Liver (tissue), 9 donors: ENCODE results near the gene WDR3. TPM values are rescaled to one million over a fixed set of nuclear protein-coding genes. Genes with fewer than 3 reads are reported as not detected.

Source experiments
- DNase-seq: peaks from one replicate; pipeline ENCODE4 v3.0.0-alpha.2; 2017; ENCODE audit warnings: low spot score
- H3K27ac ChIP-seq, 2 donors: one replicate each; pipeline ENCODE4 v1.7.0; 2013; ENCODE audit warnings: inconsistent platforms in 2 of 2, low read length in 2 of 2, control low read depth in 1 of 2, low read depth in 1 of 2, mild to moderate bottlenecking in 1 of 2
- H3K27me3 ChIP-seq, 4 donors: one replicate each; pipeline versions ENCODE4 v1.6.1 to v1.7.0; 2013; ENCODE audit warnings: low read length in 3 of 4, inconsistent platforms in 1 of 4, mild to moderate bottlenecking in 1 of 4, moderate library complexity in 1 of 4; ENCODE audit not compliant: control insufficient read depth in 4 of 4, insufficient read depth in 4 of 4
- H3K36me3 ChIP-seq, 4 donors: one replicate each; pipeline versions ENCODE4 v1.6.1 to v1.7.0; 2013; ENCODE audit warnings: low read length in 3 of 4, mild to moderate bottlenecking in 3 of 4, low read depth in 1 of 4, moderate library complexity in 1 of 4; ENCODE audit not compliant: control insufficient read depth in 4 of 4, insufficient read depth in 3 of 4
- H3K4me1 ChIP-seq, 4 donors: one replicate each; pipeline versions ENCODE4 v1.6.1 to v1.7.0; 2013; ENCODE audit warnings: low read length in 3 of 4, mild to moderate bottlenecking in 3 of 4, moderate library complexity in 1 of 4; ENCODE audit not compliant: control insufficient read depth in 4 of 4, insufficient read depth in 4 of 4
- H3K4me3 ChIP-seq, 3 donors: one replicate each; pipeline versions ENCODE4 v1.6.1 to v1.7.0; 2013; ENCODE audit warnings: low read length in 3 of 3, control low read depth in 1 of 3, low read depth in 1 of 3, mild to moderate bottlenecking in 1 of 3
- H3K9ac ChIP-seq, 2 donors: one replicate each; pipeline ENCODE4 v1.7.0; 2013; ENCODE audit warnings: low read length in 2 of 2, mild to moderate bottlenecking in 2 of 2, moderate library complexity in 2 of 2, control low read depth in 1 of 2, low read depth in 1 of 2
- H3K9me3 ChIP-seq, 4 donors: one replicate each; pipeline versions ENCODE4 v1.6.1 to v1.7.0; 2013; ENCODE audit warnings: low read length in 3 of 4; ENCODE audit not compliant: control insufficient read depth in 4 of 4
- EGR1 ChIP-seq, 2 donors: IDR thresholded peaks; 2 replicates each; pipeline ENCODE4 v1.6.1; 2016 to 2018; ENCODE audit warnings: antibody characterized with exemption in 2 of 2, low read depth in 2 of 2
- FOXA1 ChIP-seq: IDR thresholded peaks from 2 replicates; pipeline ENCODE4 v1.6.1; 2016; ENCODE audit warnings: antibody characterized with exemption
- FOXA2 ChIP-seq: IDR thresholded peaks from 2 replicates; pipeline ENCODE4 v1.6.1; 2016; ENCODE audit warnings: antibody characterized with exemption
- GABPA ChIP-seq, 2 donors: IDR thresholded peaks in 1 of 2; conservative IDR thresholded peaks in 1 of 2; 2 replicates each; pipeline ENCODE4 v1.6.1; 2016; ENCODE audit warnings: antibody characterized with exemption in 2 of 2, mild to moderate bottlenecking in 1 of 2, moderate library complexity in 1 of 2
- HNF4A ChIP-seq, 2 donors: conservative IDR thresholded peaks; 2 replicates each; pipeline ENCODE4 v1.6.1; 2016; ENCODE audit warnings: antibody characterized with exemption in 2 of 2, mild to moderate bottlenecking in 2 of 2
- HNF4G ChIP-seq: IDR thresholded peaks from 2 replicates; pipeline ENCODE4 v1.6.1; 2016; ENCODE audit warnings: antibody characterized with exemption
- JUND ChIP-seq, 2 donors: IDR thresholded peaks; 2 replicates each; pipeline ENCODE4 v1.6.1; 2016; ENCODE audit warnings: antibody characterized with exemption in 2 of 2
- RAD21 ChIP-seq, 2 donors: IDR thresholded peaks; 2 replicates each; pipeline ENCODE4 v1.6.1; 2016; ENCODE audit warnings: antibody characterized with exemption in 2 of 2, mild to moderate bottlenecking in 2 of 2
- RXRA ChIP-seq, 2 donors: IDR thresholded peaks; 2 replicates each; pipeline ENCODE4 v1.6.1; 2017 to 2018; ENCODE audit warnings: antibody characterized with exemption in 2 of 2, mild to moderate bottlenecking in 1 of 2
- SP1 ChIP-seq: IDR thresholded peaks from 2 replicates; pipeline ENCODE4 v1.6.1; 2018; ENCODE audit warnings: antibody characterized with exemption, mild to moderate bottlenecking
- TAF1 ChIP-seq: conservative IDR thresholded peaks from 2 replicates; pipeline ENCODE4 v1.6.1; 2016; ENCODE audit warnings: antibody characterized with exemption, mild to moderate bottlenecking
- YY1 ChIP-seq: IDR thresholded peaks from 2 replicates; pipeline ENCODE4 v1.6.1; 2016; ENCODE audit warnings: antibody characterized with exemption, mild to moderate bottlenecking
- WGBS: extraction: QIAGEN DNeasy Blood & Tissue Kit; methylation state at CpG from one replicate; pipeline ENCODE4 v1.1.7; 2013; 5-methylcytosine and 5-hydroxymethylcytosine counted together
- polyA plus RNA-seq, 2 donors: library from polyadenylated mRNA; stranded (reverse) in 1 of 2; unstranded in 1 of 2; fragments of 200-250 nt in 1 of 2; fragments of >200 nt in 1 of 2; fragmentation: Nextera tagmentation in 1 of 2; extraction: Ambion mirVana in 1 of 2; gene quantifications; one replicate each; pipeline versions ENCODE4 v1.2.1 to v1.2.3, GENCODE V29; 2013 to 2015
- total RNA-seq, 2 donors: library from RNA; depleted of rRNA; stranded (reverse); fragments of >200 nt; gene quantifications; one replicate each; pipeline ENCODE4 v1.2.3, GENCODE V29; 2014
- TF ChIP-seq, protein P1 (sequence below): fragments of 150-350 bp; IDR thresholded peaks from 2 replicates; pipeline ENCODE4 v1.5.1; 2017; ENCODE audit warnings: improper control_type of control experiment, low read depth, low read length; ENCODE audit not compliant: missing input control
- TF ChIP-seq, protein P2 (sequence below): IDR thresholded peaks from 2 replicates; pipeline ENCODE4 v1.6.1; 2016; ENCODE audit warnings: antibody characterized with exemption
- TF ChIP-seq, protein P3 (sequence below): IDR thresholded peaks from 2 replicates; pipeline ENCODE4 v1.6.1; 2016; ENCODE audit warnings: antibody characterized with exemption
- TF ChIP-seq, protein P4 (sequence below): IDR thresholded peaks from 2 replicates; pipeline ENCODE4 v1.6.1; 2016; ENCODE audit warnings: antibody characterized with exemption
- TF ChIP-seq, protein P5 (sequence below): IDR thresholded peaks from 2 replicates; pipeline ENCODE4 v1.6.1; 2016; ENCODE audit warnings: antibody characterized with exemption, mild to moderate bottlenecking
- donor health status: healthy.
- donor health status: healthy.
- donor health status: healthy.
- donor health status: healthy.
- donor health status: healthy.

WDR3 gene
- 10 to 100 TPM in 1 of 2 donors, 1 to 10 TPM in 1; 4.4 to 24.5 TPM for total RNA-seq
- 10 to 100 TPM in 1 of 2 donors, 1 to 10 TPM in 1; 9.1 to 14.0 TPM for polyA plus RNA-seq

DNA sequence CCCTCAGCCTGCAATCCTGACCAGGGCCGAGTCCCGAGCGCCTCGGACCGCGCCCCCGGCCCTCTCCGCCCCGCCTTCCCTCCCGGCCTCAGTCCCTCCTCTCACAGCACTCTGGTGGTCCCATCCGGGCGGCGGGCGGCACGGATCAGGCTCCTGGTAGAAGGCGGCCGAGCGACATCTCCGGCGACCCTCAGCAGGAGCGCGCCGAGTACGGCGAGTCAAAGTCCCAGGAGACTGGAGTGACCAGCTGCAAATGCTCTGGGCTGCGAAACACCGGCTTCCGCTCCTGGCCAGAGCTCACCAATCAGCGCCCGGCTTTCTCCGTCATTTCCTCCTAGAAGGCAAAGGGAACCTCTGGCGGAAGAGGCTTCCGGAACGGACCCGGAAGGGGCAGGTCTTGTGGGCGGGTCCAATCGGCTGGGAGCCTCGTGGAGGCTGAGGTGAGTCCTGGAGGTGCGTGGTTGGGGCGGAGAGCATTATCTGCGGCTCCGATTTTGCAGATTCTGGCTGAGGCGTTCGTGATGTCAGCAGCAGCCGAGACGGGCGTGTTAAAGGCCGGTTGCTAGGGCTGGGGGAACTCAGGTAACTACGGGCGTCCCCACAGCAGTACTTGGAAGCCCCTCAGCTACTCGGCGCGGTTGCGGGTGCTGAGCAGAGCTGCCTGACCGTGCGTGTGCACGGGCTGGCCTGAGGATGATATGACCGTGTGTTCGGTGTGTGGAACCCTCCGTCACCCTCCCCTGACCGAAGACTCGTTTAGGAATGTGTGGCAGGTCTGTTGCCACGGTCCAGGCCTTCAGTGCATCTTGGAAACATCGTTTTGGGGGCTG lies at the start of gene WDR3, which contains the start of gene GDAP2:
Gene WDR3 (plus strand): TSS at position 397 of the 830 bp plus-strand sequence. CDS start 3,581 bp downstream, outside the sequence.
Gene GDAP2 (minus strand): TSS at position 279 of the 830 bp plus-strand sequence. CDS start 9,264 bp downstream, outside the sequence.
- TF ChIP-seq FOXA1 (no peak), JUND (IDR thresholded peaks at IDR 0.05) (peak in 1 of 2 donors; percentile 3), HNF4A (conservative IDR thresholded peaks at IDR 0.05) (peak; percentile 39 to 54), SP1 (peak; percentile 81), RAD21 (IDR thresholded peaks at IDR 0.05) (peak in 1 of 2 donors; percentile 7), GABPA (IDR thresholded peaks at IDR 0.05 in 1 of 2, conservative IDR thresholded peaks at IDR 0.05 in 1 of 2) (peak; percentile 93 to 98), TAF1 (peak; percentile 56), EGR1 (IDR thresholded peaks at IDR 0.05; ENCODE audit: low read depth in 2 of 2) (peak; percentile 85 to 92), YY1 (peak; percentile 54), FOXA2 (no peak), HNF4G (no peak), RXRA (IDR thresholded peaks at IDR 0.05) (peak in 1 of 2 donors; percentile 37)
- TF ChIP-seq, protein P1, sequence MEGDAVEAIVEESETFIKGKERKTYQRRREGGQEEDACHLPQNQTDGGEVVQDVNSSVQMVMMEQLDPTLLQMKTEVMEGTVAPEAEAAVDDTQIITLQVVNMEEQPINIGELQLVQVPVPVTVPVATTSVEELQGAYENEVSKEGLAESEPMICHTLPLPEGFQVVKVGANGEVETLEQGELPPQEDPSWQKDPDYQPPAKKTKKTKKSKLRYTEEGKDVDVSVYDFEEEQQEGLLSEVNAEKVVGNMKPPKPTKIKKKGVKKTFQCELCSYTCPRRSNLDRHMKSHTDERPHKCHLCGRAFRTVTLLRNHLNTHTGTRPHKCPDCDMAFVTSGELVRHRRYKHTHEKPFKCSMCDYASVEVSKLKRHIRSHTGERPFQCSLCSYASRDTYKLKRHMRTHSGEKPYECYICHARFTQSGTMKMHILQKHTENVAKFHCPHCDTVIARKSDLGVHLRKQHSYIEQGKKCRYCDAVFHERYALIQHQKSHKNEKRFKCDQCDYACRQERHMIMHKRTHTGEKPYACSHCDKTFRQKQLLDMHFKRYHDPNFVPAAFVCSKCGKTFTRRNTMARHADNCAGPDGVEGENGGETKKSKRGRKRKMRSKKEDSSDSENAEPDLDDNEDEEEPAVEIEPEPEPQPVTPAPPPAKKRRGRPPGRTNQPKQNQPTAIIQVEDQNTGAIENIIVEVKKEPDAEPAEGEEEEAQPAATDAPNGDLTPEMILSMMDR, result no peak
- TF ChIP-seq, protein P2, sequence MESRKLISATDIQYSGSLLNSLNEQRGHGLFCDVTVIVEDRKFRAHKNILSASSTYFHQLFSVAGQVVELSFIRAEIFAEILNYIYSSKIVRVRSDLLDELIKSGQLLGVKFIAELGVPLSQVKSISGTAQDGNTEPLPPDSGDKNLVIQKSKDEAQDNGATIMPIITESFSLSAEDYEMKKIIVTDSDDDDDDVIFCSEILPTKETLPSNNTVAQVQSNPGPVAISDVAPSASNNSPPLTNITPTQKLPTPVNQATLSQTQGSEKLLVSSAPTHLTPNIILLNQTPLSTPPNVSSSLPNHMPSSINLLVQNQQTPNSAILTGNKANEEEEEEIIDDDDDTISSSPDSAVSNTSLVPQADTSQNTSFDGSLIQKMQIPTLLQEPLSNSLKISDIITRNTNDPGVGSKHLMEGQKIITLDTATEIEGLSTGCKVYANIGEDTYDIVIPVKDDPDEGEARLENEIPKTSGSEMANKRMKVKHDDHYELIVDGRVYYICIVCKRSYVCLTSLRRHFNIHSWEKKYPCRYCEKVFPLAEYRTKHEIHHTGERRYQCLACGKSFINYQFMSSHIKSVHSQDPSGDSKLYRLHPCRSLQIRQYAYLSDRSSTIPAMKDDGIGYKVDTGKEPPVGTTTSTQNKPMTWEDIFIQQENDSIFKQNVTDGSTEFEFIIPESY, result no peak
- TF ChIP-seq, protein P3, sequence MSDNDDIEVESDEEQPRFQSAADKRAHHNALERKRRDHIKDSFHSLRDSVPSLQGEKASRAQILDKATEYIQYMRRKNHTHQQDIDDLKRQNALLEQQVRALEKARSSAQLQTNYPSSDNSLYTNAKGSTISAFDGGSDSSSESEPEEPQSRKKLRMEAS, result peak; percentile 98
- TF ChIP-seq, protein P4, sequence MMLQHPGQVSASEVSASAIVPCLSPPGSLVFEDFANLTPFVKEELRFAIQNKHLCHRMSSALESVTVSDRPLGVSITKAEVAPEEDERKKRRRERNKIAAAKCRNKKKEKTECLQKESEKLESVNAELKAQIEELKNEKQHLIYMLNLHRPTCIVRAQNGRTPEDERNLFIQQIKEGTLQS, result no peak
- TF ChIP-seq, protein P5, sequence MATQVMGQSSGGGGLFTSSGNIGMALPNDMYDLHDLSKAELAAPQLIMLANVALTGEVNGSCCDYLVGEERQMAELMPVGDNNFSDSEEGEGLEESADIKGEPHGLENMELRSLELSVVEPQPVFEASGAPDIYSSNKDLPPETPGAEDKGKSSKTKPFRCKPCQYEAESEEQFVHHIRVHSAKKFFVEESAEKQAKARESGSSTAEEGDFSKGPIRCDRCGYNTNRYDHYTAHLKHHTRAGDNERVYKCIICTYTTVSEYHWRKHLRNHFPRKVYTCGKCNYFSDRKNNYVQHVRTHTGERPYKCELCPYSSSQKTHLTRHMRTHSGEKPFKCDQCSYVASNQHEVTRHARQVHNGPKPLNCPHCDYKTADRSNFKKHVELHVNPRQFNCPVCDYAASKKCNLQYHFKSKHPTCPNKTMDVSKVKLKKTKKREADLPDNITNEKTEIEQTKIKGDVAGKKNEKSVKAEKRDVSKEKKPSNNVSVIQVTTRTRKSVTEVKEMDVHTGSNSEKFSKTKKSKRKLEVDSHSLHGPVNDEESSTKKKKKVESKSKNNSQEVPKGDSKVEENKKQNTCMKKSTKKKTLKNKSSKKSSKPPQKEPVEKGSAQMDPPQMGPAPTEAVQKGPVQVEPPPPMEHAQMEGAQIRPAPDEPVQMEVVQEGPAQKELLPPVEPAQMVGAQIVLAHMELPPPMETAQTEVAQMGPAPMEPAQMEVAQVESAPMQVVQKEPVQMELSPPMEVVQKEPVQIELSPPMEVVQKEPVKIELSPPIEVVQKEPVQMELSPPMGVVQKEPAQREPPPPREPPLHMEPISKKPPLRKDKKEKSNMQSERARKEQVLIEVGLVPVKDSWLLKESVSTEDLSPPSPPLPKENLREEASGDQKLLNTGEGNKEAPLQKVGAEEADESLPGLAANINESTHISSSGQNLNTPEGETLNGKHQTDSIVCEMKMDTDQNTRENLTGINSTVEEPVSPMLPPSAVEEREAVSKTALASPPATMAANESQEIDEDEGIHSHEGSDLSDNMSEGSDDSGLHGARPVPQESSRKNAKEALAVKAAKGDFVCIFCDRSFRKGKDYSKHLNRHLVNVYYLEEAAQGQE, result peak; percentile 75
- H3K36me3 ChIP-seq, result peaks cover 0 to 3% (median under 1%) of the 10 kb centered on the region in 4 donors
- H3K27ac ChIP-seq, result peak within 1 kb of the TSS; percentile 35 to 67
- H3K4me1 ChIP-seq, result peaks cover 3 to 40% (median 28%) of the 10 kb centered on the region in 4 donors
- peak; percentile 93 for DNase-seq
- H3K9me3 ChIP-seq, result no peaks in the 10 kb centered on the region
- H3K27me3 ChIP-seq, result no peaks in the 10 kb centered on the region
- peak within 1 kb of the TSS; percentile 89 to 97 (median 96) for H3K4me3 ChIP-seq
- WGBS, result under 1% methylated on average over 64 of the region's 64 CpGs
- H3K9ac ChIP-seq, result peak within 1 kb of the TSS; percentile 71 to 90
